Ovary (tissue), 3 donors: ENCODE data around the gene FAM171A2.

Source experiments
- EP300 ChIP-seq: sonication (generic); formaldehyde crosslinking; IDR thresholded peaks from one replicate; pipeline ENCODE4 v1.6.1; 2017; ENCODE audit warnings: antibody characterized with exemption
- POLR2A ChIP-seq: fragments of 450-650 bp; IDR thresholded peaks from one replicate; pipeline ENCODE4 v1.6.1; 2017; ENCODE audit warnings: antibody characterized with exemption, mild to moderate bottlenecking, moderate library complexity
- TF ChIP-seq, protein P1 (sequence below), 3 donors: fragments of 450-650 bp in 2 of 3; fragments of 200-600 bp in 1 of 3; IDR thresholded peaks; one replicate each; pipeline versions ENCODE4 v1.5.1 to v1.8.0; 2016 to 2022; ENCODE audit warnings: antibody characterized with exemption in 3 of 3, mild to moderate bottlenecking in 1 of 3
- donor health status: DM: no; HTN: no; CAD: no.

DNA sequence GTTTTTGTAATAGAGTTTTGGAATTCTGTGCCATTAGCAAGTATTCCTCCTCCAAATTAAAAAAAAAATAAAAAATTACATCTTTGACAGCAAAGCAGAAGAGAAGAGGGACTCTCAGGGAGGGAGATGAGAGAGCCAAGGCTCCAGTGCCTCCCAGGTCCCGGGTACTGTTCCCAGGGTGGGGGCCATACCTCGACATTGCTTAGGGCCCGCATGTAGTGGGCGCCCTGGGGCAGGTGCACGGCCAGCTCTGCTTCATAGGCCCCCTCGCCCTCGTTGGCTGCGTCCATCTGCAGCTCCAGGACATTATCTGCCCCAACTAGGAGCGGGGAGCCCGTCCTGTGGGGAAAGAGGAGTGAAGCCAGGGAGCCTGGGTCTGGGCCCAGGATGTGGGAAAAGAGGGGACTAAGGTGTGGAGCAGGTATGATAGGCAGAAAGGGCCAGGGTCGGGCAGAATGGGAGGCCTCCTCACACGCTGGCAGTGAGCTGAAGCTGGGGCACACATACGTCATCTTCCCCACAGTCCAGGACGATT, 14.6 kb upstream of the FAM171A2 start:
- TF ChIP-seq, protein P1, sequence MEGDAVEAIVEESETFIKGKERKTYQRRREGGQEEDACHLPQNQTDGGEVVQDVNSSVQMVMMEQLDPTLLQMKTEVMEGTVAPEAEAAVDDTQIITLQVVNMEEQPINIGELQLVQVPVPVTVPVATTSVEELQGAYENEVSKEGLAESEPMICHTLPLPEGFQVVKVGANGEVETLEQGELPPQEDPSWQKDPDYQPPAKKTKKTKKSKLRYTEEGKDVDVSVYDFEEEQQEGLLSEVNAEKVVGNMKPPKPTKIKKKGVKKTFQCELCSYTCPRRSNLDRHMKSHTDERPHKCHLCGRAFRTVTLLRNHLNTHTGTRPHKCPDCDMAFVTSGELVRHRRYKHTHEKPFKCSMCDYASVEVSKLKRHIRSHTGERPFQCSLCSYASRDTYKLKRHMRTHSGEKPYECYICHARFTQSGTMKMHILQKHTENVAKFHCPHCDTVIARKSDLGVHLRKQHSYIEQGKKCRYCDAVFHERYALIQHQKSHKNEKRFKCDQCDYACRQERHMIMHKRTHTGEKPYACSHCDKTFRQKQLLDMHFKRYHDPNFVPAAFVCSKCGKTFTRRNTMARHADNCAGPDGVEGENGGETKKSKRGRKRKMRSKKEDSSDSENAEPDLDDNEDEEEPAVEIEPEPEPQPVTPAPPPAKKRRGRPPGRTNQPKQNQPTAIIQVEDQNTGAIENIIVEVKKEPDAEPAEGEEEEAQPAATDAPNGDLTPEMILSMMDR (IDR thresholded peaks at IDR 0.05): no peak
- no peak for TF ChIP-seq POLR2A
- TF ChIP-seq EP300: no peak
